K562 (cell line): ENCODE results near the gene SPON1. TPM values are rescaled to one million over a fixed set of nuclear protein-coding genes. Genes with fewer than 3 reads are reported as not detected.

Experiments used
- CEBPB ChIP-seq: fragments of 450-650 bp; IDR thresholded peaks from 2 replicates; pipeline ENCODE4 v1.6.1; 2016; ENCODE audit warnings: missing genetic modification characterization, missing compliant biosample characterization
- IRF1 ChIP-seq: sonication (generic); formaldehyde crosslinking; IDR thresholded peaks from 2 replicates; pipeline ENCODE4 v1.8.0; 2022; ENCODE audit warnings: missing genetic modification reagents, mild to moderate bottlenecking, borderline replicate concordance
- TEAD2 ChIP-seq: fragments of 450-650 bp; IDR thresholded peaks from 2 replicates; pipeline ENCODE4 v1.6.1; 2016; ENCODE audit warnings: missing genetic modification characterization, control low read depth, missing compliant biosample characterization
- polyA plus RNA-seq, 8 experiments: library from polyadenylated mRNA; depleted of rRNA in 4 of 8; stranded (reverse) in 5 of 8; unstranded in 3 of 8; fragments of >200 nt; fragmentation: Nextera tagmentation in 2 of 8; fragmentation: Illumina TruSeq in 1 of 8; extraction: Ambion mirVana in 2 of 8; extraction: Trizol in 1 of 8; gene quantifications; 2 replicates each; pipeline versions ENCODE4 v1.2.1 to v1.2.3, GENCODE V29; 2011 to 2014; ENCODE audit warnings: inconsistent platforms in 1 of 8, missing spikeins in 1 of 8
- total RNA-seq, 7 experiments: library from RNA; depleted of rRNA in 6 of 7; stranded (reverse); fragments of >200 nt in 6 of 7; fragmentation: Illumina TruSeq in 2 of 7; extraction: Trizol in 2 of 7; gene quantifications; 2 replicates each; pipeline versions ENCODE4 v1.2.1 to v1.2.3, GENCODE V29; 2011 to 2021; ENCODE audit warnings: low replicate concordance in 1 of 7
- TF ChIP-seq, protein P1 (sequence below), 2 experiments: fragments of 150-350 bp in 1 of 2; IDR thresholded peaks; 2 replicates each; pipeline ENCODE4 v1.6.1; 2012 to 2016; ENCODE audit warnings: low read depth in 2 of 2, low read length in 2 of 2, mild to moderate bottlenecking in 1 of 2, moderate library complexity in 1 of 2
- TF ChIP-seq, protein P2 (sequence below): fragments of 450-650 bp; IDR thresholded peaks from one replicate; pipeline ENCODE4 v1.6.1; 2018; ENCODE audit warnings: mild to moderate bottlenecking, moderate library complexity; ENCODE audit not compliant: partially characterized antibody
- TF ChIP-seq, protein P3 (sequence below): sonication (generic); formaldehyde crosslinking; IDR thresholded peaks from 2 replicates; pipeline ENCODE4 v1.8.1; 2023; ENCODE audit warnings: missing genetic modification reagents, mild to moderate bottlenecking, borderline replicate concordance

The SPON1 gene
- total and polyA plus RNA-seq, 9 of the 15 experiments (the other 6 are each of a cell fraction or from before 2014, with no cell fraction given) = 0.04 to 0.06 TPM; not detected in 7

GRCh38 chr11:14133381-14133780, 170.9 kb downstream of the SPON1 start (continued):
- TF ChIP-seq, protein P1, sequence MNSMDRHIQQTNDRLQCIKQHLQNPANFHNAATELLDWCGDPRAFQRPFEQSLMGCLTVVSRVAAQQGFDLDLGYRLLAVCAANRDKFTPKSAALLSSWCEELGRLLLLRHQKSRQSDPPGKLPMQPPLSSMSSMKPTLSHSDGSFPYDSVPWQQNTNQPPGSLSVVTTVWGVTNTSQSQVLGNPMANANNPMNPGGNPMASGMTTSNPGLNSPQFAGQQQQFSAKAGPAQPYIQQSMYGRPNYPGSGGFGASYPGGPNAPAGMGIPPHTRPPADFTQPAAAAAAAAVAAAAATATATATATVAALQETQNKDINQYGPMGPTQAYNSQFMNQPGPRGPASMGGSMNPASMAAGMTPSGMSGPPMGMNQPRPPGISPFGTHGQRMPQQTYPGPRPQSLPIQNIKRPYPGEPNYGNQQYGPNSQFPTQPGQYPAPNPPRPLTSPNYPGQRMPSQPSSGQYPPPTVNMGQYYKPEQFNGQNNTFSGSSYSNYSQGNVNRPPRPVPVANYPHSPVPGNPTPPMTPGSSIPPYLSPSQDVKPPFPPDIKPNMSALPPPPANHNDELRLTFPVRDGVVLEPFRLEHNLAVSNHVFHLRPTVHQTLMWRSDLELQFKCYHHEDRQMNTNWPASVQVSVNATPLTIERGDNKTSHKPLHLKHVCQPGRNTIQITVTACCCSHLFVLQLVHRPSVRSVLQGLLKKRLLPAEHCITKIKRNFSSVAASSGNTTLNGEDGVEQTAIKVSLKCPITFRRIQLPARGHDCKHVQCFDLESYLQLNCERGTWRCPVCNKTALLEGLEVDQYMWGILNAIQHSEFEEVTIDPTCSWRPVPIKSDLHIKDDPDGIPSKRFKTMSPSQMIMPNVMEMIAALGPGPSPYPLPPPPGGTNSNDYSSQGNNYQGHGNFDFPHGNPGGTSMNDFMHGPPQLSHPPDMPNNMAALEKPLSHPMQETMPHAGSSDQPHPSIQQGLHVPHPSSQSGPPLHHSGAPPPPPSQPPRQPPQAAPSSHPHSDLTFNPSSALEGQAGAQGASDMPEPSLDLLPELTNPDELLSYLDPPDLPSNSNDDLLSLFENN (IDR thresholded peaks at IDR 0.05; ENCODE audit: low read depth in 2 of 2, low read length in 2 of 2) = no peak
- TF ChIP-seq IRF1 = no peak
- no peak for TF ChIP-seq TEAD2 (tag)
- TF ChIP-seq, protein P2, sequence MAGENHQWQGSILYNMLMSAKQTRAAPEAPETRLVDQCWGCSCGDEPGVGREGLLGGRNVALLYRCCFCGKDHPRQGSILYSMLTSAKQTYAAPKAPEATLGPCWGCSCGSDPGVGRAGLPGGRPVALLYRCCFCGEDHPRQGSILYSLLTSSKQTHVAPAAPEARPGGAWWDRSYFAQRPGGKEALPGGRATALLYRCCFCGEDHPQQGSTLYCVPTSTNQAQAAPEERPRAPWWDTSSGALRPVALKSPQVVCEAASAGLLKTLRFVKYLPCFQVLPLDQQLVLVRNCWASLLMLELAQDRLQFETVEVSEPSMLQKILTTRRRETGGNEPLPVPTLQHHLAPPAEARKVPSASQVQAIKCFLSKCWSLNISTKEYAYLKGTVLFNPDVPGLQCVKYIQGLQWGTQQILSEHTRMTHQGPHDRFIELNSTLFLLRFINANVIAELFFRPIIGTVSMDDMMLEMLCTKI = no peak
- TF ChIP-seq, protein P3, sequence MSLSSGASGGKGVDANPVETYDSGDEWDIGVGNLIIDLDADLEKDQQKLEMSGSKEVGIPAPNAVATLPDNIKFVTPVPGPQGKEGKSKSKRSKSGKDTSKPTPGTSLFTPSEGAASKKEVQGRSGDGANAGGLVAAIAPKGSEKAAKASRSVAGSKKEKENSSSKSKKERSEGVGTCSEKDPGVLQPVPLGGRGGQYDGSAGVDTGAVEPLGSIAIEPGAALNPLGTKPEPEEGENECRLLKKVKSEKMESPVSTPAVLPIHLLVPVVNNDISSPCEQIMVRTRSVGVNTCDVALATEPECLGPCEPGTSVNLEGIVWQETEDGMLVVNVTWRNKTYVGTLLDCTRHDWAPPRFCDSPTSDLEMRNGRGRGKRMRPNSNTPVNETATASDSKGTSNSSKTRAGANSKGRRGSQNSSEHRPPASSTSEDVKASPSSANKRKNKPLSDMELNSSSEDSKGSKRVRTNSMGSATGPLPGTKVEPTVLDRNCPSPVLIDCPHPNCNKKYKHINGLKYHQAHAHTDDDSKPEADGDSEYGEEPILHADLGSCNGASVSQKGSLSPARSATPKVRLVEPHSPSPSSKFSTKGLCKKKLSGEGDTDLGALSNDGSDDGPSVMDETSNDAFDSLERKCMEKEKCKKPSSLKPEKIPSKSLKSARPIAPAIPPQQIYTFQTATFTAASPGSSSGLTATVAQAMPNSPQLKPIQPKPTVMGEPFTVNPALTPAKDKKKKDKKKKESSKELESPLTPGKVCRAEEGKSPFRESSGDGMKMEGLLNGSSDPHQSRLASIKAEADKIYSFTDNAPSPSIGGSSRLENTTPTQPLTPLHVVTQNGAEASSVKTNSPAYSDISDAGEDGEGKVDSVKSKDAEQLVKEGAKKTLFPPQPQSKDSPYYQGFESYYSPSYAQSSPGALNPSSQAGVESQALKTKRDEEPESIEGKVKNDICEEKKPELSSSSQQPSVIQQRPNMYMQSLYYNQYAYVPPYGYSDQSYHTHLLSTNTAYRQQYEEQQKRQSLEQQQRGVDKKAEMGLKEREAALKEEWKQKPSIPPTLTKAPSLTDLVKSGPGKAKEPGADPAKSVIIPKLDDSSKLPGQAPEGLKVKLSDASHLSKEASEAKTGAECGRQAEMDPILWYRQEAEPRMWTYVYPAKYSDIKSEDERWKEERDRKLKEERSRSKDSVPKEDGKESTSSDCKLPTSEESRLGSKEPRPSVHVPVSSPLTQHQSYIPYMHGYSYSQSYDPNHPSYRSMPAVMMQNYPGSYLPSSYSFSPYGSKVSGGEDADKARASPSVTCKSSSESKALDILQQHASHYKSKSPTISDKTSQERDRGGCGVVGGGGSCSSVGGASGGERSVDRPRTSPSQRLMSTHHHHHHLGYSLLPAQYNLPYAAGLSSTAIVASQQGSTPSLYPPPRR (CRISPR knock-in tag) = no peak
- no peak for TF ChIP-seq CEBPB (tag)
